Cardiac septum (tissue), 1 donor: ENCODE results near the gene LY6G6F. TPM values are rescaled to one million over a fixed set of nuclear protein-coding genes. Genes with fewer than 3 reads are reported as not detected.
"Not testable (repeated sequence)": the region's sequence is repeated elsewhere in the genome, so short reads cannot be mapped to it uniquely, and the experiment has no call there.

ENCODE experiments used
- DNase-seq: peaks from one replicate; pipeline ENCODE4 v3.0.0-alpha.2; 2020; ENCODE audit warnings: low spot score
- intact Hi-C: fragments of 100-400 bp; cut with DNase I; formaldehyde crosslinking; loops from one replicate; pipeline ENCODE4 v1.14.0; 2022
- total RNA-seq: library from RNA; stranded (reverse); fragmentation: NEBNext Ultra II Directional; extraction: Animal tissue kit (Norgen Biotek cat#: 25700); gene quantifications from one replicate; pipeline ENCODE4 v1.2.1, GENCODE V29; 2021
- donor health status: DM: no; HTN: no; CAD: no.

The LY6G6F gene
- total RNA-seq, 1 donor from 2014 or later = not detected

- intact Hi-C loops = no loop called here
Measured at GRCh38 chr6:31700740-31701401, 5.8 kb upstream of the LY6G6F start.

GRCh38 chr6:31701666-31702404 lies 4.8 kb upstream of the LY6G6F start:
- intact Hi-C loops = loop anchor here (2.0 kb wide), 1 partner anchor 27 kb away; the partner anchor contains the start of gene DDAH2
- no peak for DNase-seq

More at GRCh38 chr6:31700740-31701401, 5.8 kb upstream of the LY6G6F start:
- no peak for DNase-seq

- DNase-seq = no peak
- intact Hi-C loops = loop anchor here (2.0 kb wide), 1 partner anchor 26 kb away; the partner anchor contains the start of gene DDAH2
Measured at GRCh38 chr6:31702405-31702818, 4.3 kb upstream of the LY6G6F start.

- DNase-seq = peak; percentile 100
- intact Hi-C loops = loop anchor here (2.0 kb wide), 1 partner anchor 26 kb away; the partner anchor contains the start of gene DDAH2
Measured at GRCh38 chr6:31702819-31703716, 3.6 kb upstream of the LY6G6F start, which contains the start of gene ABHD16A. TSS of gene ABHD16A (minus strand) at chr6:31703324. CDS start at chr6:31703281, 43 bp downstream.

GRCh38 chr6:31705931-31706330 lies 735 bp upstream of the LY6G6F start:
- intact Hi-C loops = no loop called here
- no peak for DNase-seq

GRCh38 chr6:31707701-31708100 lies 1.0 kb downstream of the LY6G6F start:
- no peak for DNase-seq
- intact Hi-C loops = no loop called here

GRCh38 chr6:31708224-31708623 lies 1.6 kb downstream of the LY6G6F start:
- intact Hi-C loops = no loop called here
- DNase-seq = no peak

- intact Hi-C loops = not testable (repeated sequence)
Measured at GRCh38 chr6:31709157-31709556, 2.5 kb downstream of the LY6G6F start.

GRCh38 chr6:31710523-31711219 lies 4.0 kb downstream of the LY6G6F start:
- no peak for DNase-seq
- intact Hi-C loops = no loop called here

More at GRCh38 chr6:31709157-31709556, 2.5 kb downstream of the LY6G6F start:
- DNase-seq = not testable (repeated sequence)

GRCh38 chr6:31711233-31711632 lies 4.6 kb downstream of the LY6G6F start:
- intact Hi-C loops = no loop called here
- DNase-seq = no peak

- intact Hi-C loops = no loop called here
- DNase-seq = no peak
Measured at GRCh38 chr6:31712296-31712695, 5.6 kb downstream of the LY6G6F start.

- intact Hi-C loops = no loop called here
Measured at GRCh38 chr6:31713465-31713864, 6.8 kb downstream of the LY6G6F start.

GRCh38 chr6:31713991-31714684 lies 7.5 kb downstream of the LY6G6F start:
- intact Hi-C loops = no loop called here
- DNase-seq = no peak

More at GRCh38 chr6:31713465-31713864, 6.8 kb downstream of the LY6G6F start:
- DNase-seq = no peak

- intact Hi-C loops = no loop called here
- DNase-seq = no peak
Measured at GRCh38 chr6:31715022-31715958, 8.6 kb downstream of the LY6G6F start, which contains the start of gene LY6G6D. TSS of gene LY6G6D (plus strand) at chr6:31715348. CDS start at chr6:31715356, 8 bp downstream.

GRCh38 chr6:31717499-31718222 lies 11.0 kb downstream of the LY6G6F start:
- intact Hi-C loops = no loop called here
- no peak for DNase-seq

GRCh38 chr6:31718265-31718664 lies 11.6 kb downstream of the LY6G6F start:
- DNase-seq = no peak
- intact Hi-C loops = no loop called here

GRCh38 chr6:31719001-31719400 lies 12.3 kb downstream of the LY6G6F start:
- intact Hi-C loops = no loop called here
- DNase-seq = no peak
